SK-N-SH (cell line): ENCODE measurements around the gene MEIS2. TPM values are rescaled to one million over a fixed set of nuclear protein-coding genes. Genes with fewer than 3 reads are reported as not detected.

Source experiments
- CTCF ChIA-PET: fragments of 300-600, 350-600 bp; formaldehyde crosslinking; extraction: SDS; loops from one replicate; lab custom pipeline; 2021; lab: Yijun Ruan, JAX
- POLR2A ChIA-PET: fragments of 350-600 bp; sonication (Branson Sonifier 250); formaldehyde crosslinking; extraction: SDS; loops from one replicate; lab custom pipeline; 2020; ENCODE audit warnings: antibody characterized with exemption, inconsistent platforms; lab: Yijun Ruan, JAX
- DNase-seq: peaks from one replicate; pipeline ENCODE4 v3.0.0; 2012
- H2AFZ ChIP-seq: fragments of 200-600 bp; sonication (generic); 2 replicates; pipeline ENCODE4 v1.8.1; 2016; ENCODE audit warnings: antibody characterized with exemption, mild to moderate bottlenecking, low read depth
- H3F3A ChIP-seq: fragments of 200-600 bp; sonication (generic); replicated peaks from 2 replicates; pipeline ENCODE3; 2016; ENCODE audit warnings: antibody characterized with exemption, mild to moderate bottlenecking; ENCODE audit not compliant: insufficient read depth
- H3K27ac ChIP-seq, 2 experiments: fragments of 200-500 bp in 1 of 2; fragments of 200-600 bp in 1 of 2; sonication (Bioruptor generic) in 1 of 2; sonication (generic), shearing (Covaris generic) in 1 of 2; 2 replicates each; pipeline versions ENCODE4 v1.5.1 to v1.6.1; 2014 to 2016; ENCODE audit warnings: low read depth in 2 of 2, inconsistent platforms in 1 of 2, low read length in 1 of 2, mild to moderate bottlenecking in 1 of 2, mixed read lengths in 1 of 2
- H3K27me3 ChIP-seq: fragments of 200-600 bp; sonication (generic), shearing (Covaris generic); 2 replicates; pipeline ENCODE4 v1.6.1; 2016; ENCODE audit warnings: mixed run types; ENCODE audit not compliant: insufficient read depth
- H3K36me3 ChIP-seq, 2 experiments: fragments of 200-500 bp in 1 of 2; fragments of 200-600 bp in 1 of 2; sonication (Bioruptor generic) in 1 of 2; sonication (generic) in 1 of 2; replicated peaks in 1 of 2; 2 replicates each; pipeline versions ENCODE3 to v1.5.1; 2014 to 2016; ENCODE audit warnings: low read length in 1 of 2, mild to moderate bottlenecking in 1 of 2; ENCODE audit not compliant: insufficient read depth in 2 of 2, control insufficient read depth in 1 of 2
- H3K4me1 ChIP-seq, 2 experiments: fragments of 200-500 bp in 1 of 2; fragments of 200-600 bp in 1 of 2; sonication (Bioruptor generic) in 1 of 2; sonication (generic), shearing (Covaris generic) in 1 of 2; 2 replicates each; pipeline versions ENCODE4 v1.5.1 to v1.6.1; 2014 to 2016; ENCODE audit warnings: low read depth in 1 of 2, low read length in 1 of 2, mixed run types in 1 of 2; ENCODE audit not compliant: insufficient read depth in 2 of 2, control insufficient read depth in 1 of 2
- H3K4me2 ChIP-seq: fragments of 200-600 bp; sonication (generic), shearing (Covaris generic); 2 replicates; pipeline ENCODE4 v1.6.1; 2017; ENCODE audit warnings: mixed run types
- H3K4me3 ChIP-seq, 2 experiments: fragments of 200-500 bp in 1 of 2; fragments of 200-600 bp in 1 of 2; sonication (Bioruptor generic) in 1 of 2; sonication (generic), shearing (Covaris generic) in 1 of 2; 2 replicates each; pipeline versions ENCODE4 v1.5.1 to v1.8.1; 2014 to 2016; ENCODE audit warnings: low read depth in 2 of 2, inconsistent platforms in 1 of 2, low read length in 1 of 2, mild to moderate bottlenecking in 1 of 2, mixed read lengths in 1 of 2, moderate library complexity in 1 of 2
- H3K79me2 ChIP-seq: fragments of 200-600 bp; sonication (generic); 2 replicates; pipeline ENCODE4 v1.8.1; 2017; ENCODE audit warnings: mild to moderate bottlenecking; ENCODE audit not compliant: insufficient read depth
- H3K9ac ChIP-seq: fragments of 200-600 bp; sonication (generic); 2 replicates; pipeline ENCODE4 v1.6.1; 2017; ENCODE audit warnings: mixed run types
- H3K9me2 ChIP-seq: fragments of 200-600 bp; sonication (generic); 2 replicates; pipeline ENCODE4 v1.6.1; 2017; ENCODE audit warnings: mixed run types
- H3K9me3 ChIP-seq: fragments of 200-600 bp; sonication (generic); 2 replicates; pipeline ENCODE4 v1.6.1; 2017; ENCODE audit warnings: mixed run types, mild to moderate bottlenecking, moderate library complexity
- H4K20me1 ChIP-seq: fragments of 200-600 bp; sonication (generic); 2 replicates; pipeline ENCODE4 v1.6.1; 2017; ENCODE audit warnings: mild to moderate bottlenecking, mixed run types; ENCODE audit not compliant: insufficient read depth
- FOSL2 ChIP-seq: IDR thresholded peaks from 2 replicates; pipeline ENCODE4 v1.4.0; 2012; ENCODE audit warnings: low read depth, mild to moderate bottlenecking, moderate library complexity, borderline replicate concordance
- GATA2 ChIP-seq: sonication (generic); formaldehyde crosslinking; IDR thresholded peaks from 2 replicates; pipeline ENCODE4 v1.5.0; 2020; ENCODE audit warnings: mild to moderate bottlenecking, missing genetic modification reagents
- MEF2A ChIP-seq: IDR thresholded peaks from 2 replicates; pipeline ENCODE4 v1.4.0; 2012; ENCODE audit warnings: low read depth, borderline replicate concordance
- NFIC ChIP-seq: IDR thresholded peaks from 2 replicates; pipeline ENCODE4 v1.4.0; 2012; ENCODE audit warnings: borderline replicate concordance
- NRF1 ChIP-seq: IDR thresholded peaks from 2 replicates; pipeline ENCODE4 v1.6.1; 2012; ENCODE audit warnings: low read depth, mild to moderate bottlenecking, low read length
- TAF1 ChIP-seq: IDR thresholded peaks from 2 replicates; pipeline ENCODE4 v1.6.1; 2012; ENCODE audit warnings: low read depth, mild to moderate bottlenecking, low read length, moderate library complexity, borderline replicate concordance
- WGBS: methylation state at CpG from one replicate; pipeline ENCODE4 v1.1.6; 2017; ENCODE audit warnings: low lambda C conversion rate; 5-methylcytosine and 5-hydroxymethylcytosine counted together
- polyA plus RNA-seq, 3 experiments: library from polyadenylated mRNA; depleted of rRNA; stranded (reverse); fragments of >200 nt; gene quantifications; 2 replicates each; pipeline ENCODE4 v1.2.3, GENCODE V29; 2012
- TF ChIP-seq, protein P1 (sequence below): IDR thresholded peaks from 2 replicates; pipeline ENCODE4 v1.6.1; 2012; ENCODE audit warnings: mild to moderate bottlenecking, low read depth, low read length, moderate library complexity
- TF ChIP-seq, protein P2 (sequence below): IDR thresholded peaks from 2 replicates; pipeline ENCODE4 v1.4.0; 2012; ENCODE audit warnings: low read depth
- TF ChIP-seq, protein P3 (sequence below): fragments of 200-600 bp; sonication (generic); IDR thresholded peaks from 2 replicates; pipeline ENCODE4 v1.6.1; 2017; ENCODE audit warnings: antibody characterized with exemption, mild to moderate bottlenecking, moderate library complexity

The MEIS2 gene
- polyA plus RNA-seq, 1 of the 3 experiments (the other 2 are of a cell fraction), result 146 TPM

DNA sequence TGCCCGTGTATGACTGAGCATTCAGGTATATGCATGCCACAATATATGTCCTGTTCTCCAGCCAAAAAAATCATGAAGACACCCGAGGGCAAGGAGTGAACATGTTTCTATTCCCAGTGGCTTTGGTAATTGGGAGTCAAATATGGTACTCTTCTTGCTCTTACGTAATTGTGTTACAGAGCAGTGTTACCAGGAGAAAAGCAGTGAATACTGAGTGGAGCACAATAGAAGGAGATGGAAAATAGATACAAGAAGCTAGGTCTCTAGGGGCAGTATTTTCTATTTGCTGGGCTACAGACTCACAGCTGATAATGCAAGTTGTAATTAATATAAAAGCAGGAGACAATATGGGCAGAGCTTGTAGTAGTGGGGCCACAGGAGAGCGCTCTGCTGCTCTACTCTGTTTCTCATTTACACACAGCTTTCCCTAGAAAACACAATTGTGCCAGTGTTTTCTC is 13.2 kb downstream of the MEIS2 start:
- H4K20me1 ChIP-seq, result peaks cover 52% of the 10 kb centered on the region; the same call in 1 of the 2 replicates
- DNase-seq, result no peak

DNA sequence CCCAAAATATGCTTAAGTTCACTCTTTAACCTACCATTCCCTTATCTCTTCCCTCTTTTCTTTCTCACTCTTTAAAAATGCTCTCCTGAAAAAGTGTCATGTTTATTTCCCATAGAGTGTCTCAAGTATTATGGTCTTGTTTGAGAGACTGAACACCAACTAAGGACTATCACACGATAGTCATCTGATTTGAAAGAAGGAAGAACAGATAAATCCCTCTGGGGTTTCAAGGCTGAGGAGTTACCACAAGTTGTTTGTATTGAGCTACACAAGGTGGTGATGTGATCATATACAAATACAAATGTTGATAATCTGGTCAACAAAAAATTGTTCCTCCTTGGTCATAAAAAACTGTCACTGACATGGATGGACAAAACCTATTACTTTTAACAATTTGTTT is 13.8 kb downstream of the MEIS2 start:
- peak overlapping the region; percentile 55 to 83 for H3K27ac ChIP-seq
- ChIA-PET CTCF (interaction anchor here (0.8 to 1.3 kb wide), 6 partner anchors 9 to 794 kb away, joined by 3 to 7 read pairs (median 4); no protein-coding TSS in a partner anchor), POLR2A (interaction anchor here (0.6 to 2.9 kb wide), 4 partner anchors 8 to 452 kb away, joined by 3 to 16 read pairs (median 4); no protein-coding TSS in a partner anchor)
- DNase-seq, result no peak
- 21% methylated on average over 1 of the region's 1 CpG for WGBS
- H3K9me2 ChIP-seq, result no peaks in the 10 kb centered on the region
- peaks cover 5% of the 10 kb centered on the region for H3F3A ChIP-seq
- peaks cover 100% of the 10 kb centered on the region for H3K79me2 ChIP-seq
- peaks cover 87 to 100% of the 10 kb centered on the region in 2 experiments for H3K36me3 ChIP-seq
- H3K4me1 ChIP-seq, result peaks cover 20 to 62% of the 10 kb centered on the region in 2 experiments; a peak in 3 of 4 replicates
- no peak overlapping the region for H3K9ac ChIP-seq
- H2AFZ ChIP-seq, result no peak overlapping the region
- peaks cover 48% of the 10 kb centered on the region; the same call in 1 of the 2 replicates for H4K20me1 ChIP-seq
- no peaks in the 10 kb centered on the region for H3K9me3 ChIP-seq
- H3K4me3 ChIP-seq, result 0 out of 4 replicates have a peak overlapping the region, but pooled peaks of 1 of the 2 experiments have one; percentile 28
- TF ChIP-seq, protein P1, sequence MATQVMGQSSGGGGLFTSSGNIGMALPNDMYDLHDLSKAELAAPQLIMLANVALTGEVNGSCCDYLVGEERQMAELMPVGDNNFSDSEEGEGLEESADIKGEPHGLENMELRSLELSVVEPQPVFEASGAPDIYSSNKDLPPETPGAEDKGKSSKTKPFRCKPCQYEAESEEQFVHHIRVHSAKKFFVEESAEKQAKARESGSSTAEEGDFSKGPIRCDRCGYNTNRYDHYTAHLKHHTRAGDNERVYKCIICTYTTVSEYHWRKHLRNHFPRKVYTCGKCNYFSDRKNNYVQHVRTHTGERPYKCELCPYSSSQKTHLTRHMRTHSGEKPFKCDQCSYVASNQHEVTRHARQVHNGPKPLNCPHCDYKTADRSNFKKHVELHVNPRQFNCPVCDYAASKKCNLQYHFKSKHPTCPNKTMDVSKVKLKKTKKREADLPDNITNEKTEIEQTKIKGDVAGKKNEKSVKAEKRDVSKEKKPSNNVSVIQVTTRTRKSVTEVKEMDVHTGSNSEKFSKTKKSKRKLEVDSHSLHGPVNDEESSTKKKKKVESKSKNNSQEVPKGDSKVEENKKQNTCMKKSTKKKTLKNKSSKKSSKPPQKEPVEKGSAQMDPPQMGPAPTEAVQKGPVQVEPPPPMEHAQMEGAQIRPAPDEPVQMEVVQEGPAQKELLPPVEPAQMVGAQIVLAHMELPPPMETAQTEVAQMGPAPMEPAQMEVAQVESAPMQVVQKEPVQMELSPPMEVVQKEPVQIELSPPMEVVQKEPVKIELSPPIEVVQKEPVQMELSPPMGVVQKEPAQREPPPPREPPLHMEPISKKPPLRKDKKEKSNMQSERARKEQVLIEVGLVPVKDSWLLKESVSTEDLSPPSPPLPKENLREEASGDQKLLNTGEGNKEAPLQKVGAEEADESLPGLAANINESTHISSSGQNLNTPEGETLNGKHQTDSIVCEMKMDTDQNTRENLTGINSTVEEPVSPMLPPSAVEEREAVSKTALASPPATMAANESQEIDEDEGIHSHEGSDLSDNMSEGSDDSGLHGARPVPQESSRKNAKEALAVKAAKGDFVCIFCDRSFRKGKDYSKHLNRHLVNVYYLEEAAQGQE, result no peak
- TF ChIP-seq, protein P2, sequence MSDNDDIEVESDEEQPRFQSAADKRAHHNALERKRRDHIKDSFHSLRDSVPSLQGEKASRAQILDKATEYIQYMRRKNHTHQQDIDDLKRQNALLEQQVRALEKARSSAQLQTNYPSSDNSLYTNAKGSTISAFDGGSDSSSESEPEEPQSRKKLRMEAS, result no peak
- TF ChIP-seq TAF1 (no peak), FOSL2 (no peak), NRF1 (no peak)
- H3K4me2 ChIP-seq, result peak overlapping the region; percentile 36
- no peaks in the 10 kb centered on the region for H3K27me3 ChIP-seq

More for the DNA sequence above, 13.2 kb downstream of the MEIS2 start:
- Histone ChIP-seq H3K79me2 (peaks cover 100% of the 10 kb centered on the region), H2AFZ (no peak overlapping the region), H3K4me1 (peaks cover 20 to 57% of the 10 kb centered on the region in 2 experiments; a peak in 3 of 4 replicates), H3K9me3 (no peaks in the 10 kb centered on the region), H3K9ac (0 out of 2 replicates have a peak overlapping the region, but pooled peaks have one; percentile 2), H3K27me3 (no peaks in the 10 kb centered on the region), H3K4me2 (peak overlapping the region; percentile 36), H3F3A (peaks cover 5% of the 10 kb centered on the region), H3K9me2 (no peaks in the 10 kb centered on the region), H3K27ac (peak overlapping the region; percentile 55 to 83), H3K36me3 (peaks cover 87 to 100% of the 10 kb centered on the region in 2 experiments), H3K4me3 (peak overlapping the region; percentile 28; a peak in 2 of 4 replicates)
- CTCF ChIA-PET, result interaction anchor here (0.8 to 1.3 kb wide), 2 partner anchors 12 to 793 kb away, joined by 3 read pairs; no protein-coding TSS in a partner anchor
- TF ChIP-seq NFIC (0 out of 2 replicates have a peak, but pooled peaks have one; percentile 2), GATA2 (0 out of 2 replicates have a peak, but pooled peaks have one; percentile 8), MEF2A (no peak)
- TF ChIP-seq, protein P3, sequence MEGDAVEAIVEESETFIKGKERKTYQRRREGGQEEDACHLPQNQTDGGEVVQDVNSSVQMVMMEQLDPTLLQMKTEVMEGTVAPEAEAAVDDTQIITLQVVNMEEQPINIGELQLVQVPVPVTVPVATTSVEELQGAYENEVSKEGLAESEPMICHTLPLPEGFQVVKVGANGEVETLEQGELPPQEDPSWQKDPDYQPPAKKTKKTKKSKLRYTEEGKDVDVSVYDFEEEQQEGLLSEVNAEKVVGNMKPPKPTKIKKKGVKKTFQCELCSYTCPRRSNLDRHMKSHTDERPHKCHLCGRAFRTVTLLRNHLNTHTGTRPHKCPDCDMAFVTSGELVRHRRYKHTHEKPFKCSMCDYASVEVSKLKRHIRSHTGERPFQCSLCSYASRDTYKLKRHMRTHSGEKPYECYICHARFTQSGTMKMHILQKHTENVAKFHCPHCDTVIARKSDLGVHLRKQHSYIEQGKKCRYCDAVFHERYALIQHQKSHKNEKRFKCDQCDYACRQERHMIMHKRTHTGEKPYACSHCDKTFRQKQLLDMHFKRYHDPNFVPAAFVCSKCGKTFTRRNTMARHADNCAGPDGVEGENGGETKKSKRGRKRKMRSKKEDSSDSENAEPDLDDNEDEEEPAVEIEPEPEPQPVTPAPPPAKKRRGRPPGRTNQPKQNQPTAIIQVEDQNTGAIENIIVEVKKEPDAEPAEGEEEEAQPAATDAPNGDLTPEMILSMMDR, result peak; percentile 27
- 38% methylated on average over 4 of the region's 4 CpGs for WGBS
- POLR2A ChIA-PET, result interaction anchor here (1.9 kb wide), 1 partner anchor 24 kb away, joined by 5 read pairs; no protein-coding TSS in a partner anchor
